Glutamatergic neuron (in vitro differentiated cells): ENCODE measurements around the gene SMG6. TPM values are rescaled to one million over a fixed set of nuclear protein-coding genes. Genes with fewer than 3 reads are reported as not detected.

ENCODE experiments used
- DNase-seq: peaks from one replicate; pipeline ENCODE4 v3.0.0; 2022
- H3K27ac Mint-ChIP-seq: one replicate; pipeline ENCODE4 v1.8.0; 2020; ENCODE audit warnings: mild to moderate bottlenecking, mixed read lengths, inconsistent platforms; ENCODE audit not compliant: unreplicated experiment
- H3K27me3 Mint-ChIP-seq: one replicate; pipeline ENCODE4 v1.8.0; 2020; ENCODE audit warnings: mild to moderate bottlenecking, moderate library complexity, mixed read lengths, inconsistent platforms; ENCODE audit not compliant: unreplicated experiment
- H3K36me3 Mint-ChIP-seq: one replicate; pipeline ENCODE4 v1.8.0; 2020; ENCODE audit warnings: mild to moderate bottlenecking, mixed read lengths, inconsistent platforms; ENCODE audit not compliant: unreplicated experiment
- H3K4me1 Mint-ChIP-seq: one replicate; pipeline ENCODE4 v1.8.0; 2020; ENCODE audit warnings: mild to moderate bottlenecking, low read depth, mixed read lengths, inconsistent platforms; ENCODE audit not compliant: unreplicated experiment
- H3K4me3 Mint-ChIP-seq: one replicate; pipeline ENCODE4 v1.8.0; 2020; ENCODE audit warnings: mild to moderate bottlenecking, mixed read lengths, inconsistent platforms; ENCODE audit not compliant: unreplicated experiment
- H3K9me3 Mint-ChIP-seq: one replicate; pipeline ENCODE4 v1.8.0; 2020; ENCODE audit warnings: mild to moderate bottlenecking, moderate library complexity, mixed read lengths, inconsistent platforms; ENCODE audit not compliant: unreplicated experiment
- CTCF ChIP-seq: fragments of 200-600 bp; sonication (generic); IDR thresholded peaks from one replicate; pipeline ENCODE4 v1.5.0; 2021; ENCODE audit not compliant: partially characterized antibody, unreplicated experiment
- total RNA-seq: library from RNA; stranded (reverse); fragmentation: NEBNext Ultra II Directional; extraction: Animal tissue kit (Norgen Biotek cat#: 25700); gene quantifications from one replicate; pipeline ENCODE4 v1.2.1, GENCODE V29; 2021; ENCODE audit not compliant: unreplicated experiment

Gene SMG6
- total RNA-seq, 1 donor from 2014 or later, result 42.7 TPM

- peaks cover 30% of the 10 kb centered on the region for H3K4me1 Mint-ChIP-seq
- no peaks in the 10 kb centered on the region for H3K27me3 Mint-ChIP-seq
- TF ChIP-seq CTCF, result no peak
- DNase-seq, result no peak
- H3K27ac Mint-ChIP-seq, result no peak overlapping the region
- peaks cover 2% of the 10 kb centered on the region for H3K9me3 Mint-ChIP-seq
- H3K36me3 Mint-ChIP-seq, result no peaks in the 10 kb centered on the region
- no peak overlapping the region for H3K4me3 Mint-ChIP-seq
Observed at GRCh38 chr17:2211661-2212399, 91.8 kb downstream of the SMG6 start.

GRCh38 chr17:2210726-2211125 lies 92.9 kb downstream of the SMG6 start:
- Mint-ChIP-seq H3K36me3 (no peaks in the 10 kb centered on the region), H3K9me3 (peaks cover 2% of the 10 kb centered on the region), H3K27ac (no peak overlapping the region), H3K4me3 (no peak overlapping the region), H3K4me1 (peaks cover 25% of the 10 kb centered on the region), H3K27me3 (no peaks in the 10 kb centered on the region)
- no peak for DNase-seq
- TF ChIP-seq CTCF, result no peak

- no peak for DNase-seq
- Mint-ChIP-seq H3K36me3 (no peaks in the 10 kb centered on the region), H3K27me3 (no peaks in the 10 kb centered on the region), H3K27ac (no peak overlapping the region), H3K4me1 (peaks cover 6% of the 10 kb centered on the region), H3K9me3 (peaks cover 2% of the 10 kb centered on the region), H3K4me3 (no peak overlapping the region)
- TF ChIP-seq CTCF, result no peak
Observed at GRCh38 chr17:2207815-2208515, 95.6 kb downstream of the SMG6 start.

GRCh38 chr17:2204393-2204792 lies 99.2 kb downstream of the SMG6 start:
- no peaks in the 10 kb centered on the region for H3K9me3 Mint-ChIP-seq
- no peaks in the 10 kb centered on the region for H3K4me1 Mint-ChIP-seq
- DNase-seq, result no peak
- no peak overlapping the region for H3K27ac Mint-ChIP-seq
- H3K27me3 Mint-ChIP-seq, result no peaks in the 10 kb centered on the region
- H3K4me3 Mint-ChIP-seq, result no peak overlapping the region
- no peaks in the 10 kb centered on the region for H3K36me3 Mint-ChIP-seq
- no peak for TF ChIP-seq CTCF

- Mint-ChIP-seq H3K4me1 (no peaks in the 10 kb centered on the region), H3K36me3 (no peaks in the 10 kb centered on the region), H3K27me3 (no peaks in the 10 kb centered on the region), H3K9me3 (no peaks in the 10 kb centered on the region), H3K4me3 (no peak overlapping the region), H3K27ac (no peak overlapping the region)
- no peak for TF ChIP-seq CTCF
- DNase-seq, result no peak
Observed at GRCh38 chr17:2203818-2204217, 99.8 kb downstream of the SMG6 start.
